Right cardiac atrium (tissue), 5 donors: Measurements from ENCODE around the gene AHRR. TPM values are rescaled to one million over a fixed set of nuclear protein-coding genes. Genes with fewer than 3 reads are reported as not detected.
"Not testable (repeated sequence)": the region's sequence is repeated elsewhere in the genome, so short reads cannot be mapped to it uniquely, and the experiment has no call there.

Source experiments
- ATAC-seq, 2 donors: fragments of 200-7000 bp; cut with Tn5 transposase; one replicate each; pipeline versions ENCODE4 v1.8.0 to v1.9.1; 2020; ENCODE audit warnings: moderate library complexity in 2 of 2, mild to moderate bottlenecking in 1 of 2
- DNase-seq, 3 donors: peaks; one replicate each; pipeline ENCODE4 v3.0.0-alpha.2; 2020
- H3K27ac ChIP-seq: one replicate; pipeline ENCODE4 v1.5.1; 2013; ENCODE audit warnings: mild to moderate bottlenecking, low read length, control low read depth, moderate library complexity
- H3K27me3 ChIP-seq: one replicate; pipeline ENCODE4 v1.6.1; 2013; ENCODE audit not compliant: control insufficient read depth, insufficient read depth
- H3K4me1 ChIP-seq: one replicate; pipeline ENCODE4 v1.6.1; 2013; ENCODE audit warnings: low read length; ENCODE audit not compliant: control insufficient read depth, insufficient read depth
- H3K4me3 ChIP-seq: one replicate; pipeline ENCODE4 v1.5.1; 2013; ENCODE audit warnings: low read length, control low read depth
- H3K9me3 ChIP-seq: one replicate; pipeline ENCODE4 v1.6.1; 2013; ENCODE audit warnings: low read length; ENCODE audit not compliant: control insufficient read depth
- WGBS: extraction: QIAGEN DNeasy Blood & Tissue Kit; methylation state at CpG from one replicate; pipeline ENCODE4 v1.1.7; 2013; 5-methylcytosine and 5-hydroxymethylcytosine counted together
- intact Hi-C, 4 donors: fragments of 100-400 bp; cut with DNase I; formaldehyde crosslinking; loops; one replicate each; pipeline versions ENCODE4 v1.11.0 to v1.14.0; 2022 to 2023
- polyA plus RNA-seq: library from polyadenylated mRNA; stranded (reverse); fragments of 200-250 nt; gene quantifications from one replicate; pipeline ENCODE4 v1.2.3, GENCODE V29; 2013
- total RNA-seq, 4 donors: library from RNA; stranded (reverse); fragmentation: NEBNext Ultra II Directional; extraction: Animal tissue kit (Norgen Biotek cat#: 25700); gene quantifications; one replicate each; pipeline ENCODE4 v1.2.1, GENCODE V29; 2021
- donor health status: healthy with polysubstance abuse.
- donor health status: DM: no; HTN: yes; CAD: no.
- donor health status: DM: no; HTN: no; CAD: no.
- donor health status: DM: no; HTN: yes; CAD: no; lungs with severe emphysema.
- donor health status: DM: yes; HTN: yes; CAD: no.

AHRR gene
- total and polyA plus RNA-seq, 5 donors = 0.17 to 3.7 (median 0.41) TPM

DNA sequence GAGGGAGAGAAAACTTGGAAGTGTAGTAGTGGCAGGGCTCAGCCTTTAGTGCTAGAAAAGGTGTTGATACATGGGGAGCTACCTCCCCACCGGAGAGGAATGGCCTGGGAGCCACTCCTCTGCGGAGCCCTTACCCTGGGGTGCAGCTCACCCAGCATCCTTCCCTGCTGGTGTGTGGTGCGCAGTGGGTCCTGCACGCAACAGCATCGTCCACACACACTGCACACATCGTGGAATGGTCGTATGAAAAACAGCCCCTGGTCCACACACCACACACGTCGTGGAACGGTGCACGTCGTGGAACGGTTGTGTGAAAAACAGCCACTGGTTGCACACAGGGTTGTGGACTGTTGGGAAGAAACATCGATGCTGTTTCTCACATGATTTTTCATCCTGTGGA lies 16.1 kb upstream of the AHRR start:
- DNase-seq (no peak), ATAC-seq (no peak)
- 94% methylated on average over 14 of the region's 14 CpGs for WGBS
- intact Hi-C loops = no loop called here
- H3K27me3 ChIP-seq = no peaks in the 10 kb centered on the region
- H3K4me1 ChIP-seq = no peaks in the 10 kb centered on the region
- no peaks in the 10 kb centered on the region for H3K9me3 ChIP-seq
- no peak overlapping the region for H3K27ac ChIP-seq
- H3K4me3 ChIP-seq = no peak overlapping the region

DNA sequence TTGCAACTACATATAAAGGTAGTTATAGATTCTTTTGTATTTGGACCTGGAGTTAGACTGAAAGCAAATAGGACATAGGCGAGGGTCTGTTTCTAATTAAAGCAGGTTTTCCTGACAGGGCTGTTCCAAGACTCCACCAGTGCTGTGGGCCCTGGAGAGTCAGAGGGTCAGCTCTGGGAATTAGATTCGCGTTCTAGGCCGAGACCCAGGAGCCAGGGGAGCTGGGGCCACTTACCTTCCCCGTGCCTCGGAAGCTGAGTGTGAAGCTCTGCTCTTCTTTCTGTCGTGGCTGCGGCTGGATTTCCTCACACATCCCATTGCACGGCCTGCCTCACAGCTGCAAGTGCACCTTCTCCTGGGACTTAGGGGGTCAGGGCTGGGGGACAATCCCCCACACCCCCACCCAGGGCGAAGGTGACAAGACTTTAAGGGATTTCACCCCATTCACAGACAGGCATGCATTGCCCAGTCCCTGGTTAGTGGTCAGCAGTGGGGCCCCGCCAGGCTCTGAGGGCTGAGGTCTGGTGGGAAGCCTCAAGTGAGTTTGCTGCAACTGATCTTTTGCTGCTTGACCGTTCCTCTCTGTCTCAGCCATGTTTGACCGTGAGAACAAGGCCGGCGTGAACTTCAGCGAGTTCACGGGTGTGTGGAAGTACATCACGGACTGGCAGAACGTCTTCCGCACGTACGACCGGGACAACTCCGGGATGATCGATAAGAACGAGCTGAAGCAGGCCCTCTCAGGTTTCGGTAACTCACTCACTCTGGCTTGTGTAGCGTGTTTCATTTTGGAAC lies 15.3 kb upstream of the AHRR start:
- ATAC-seq (no peak), DNase-seq (no peak)
- H3K27ac ChIP-seq = no peak overlapping the region
- H3K4me1 ChIP-seq = no peaks in the 10 kb centered on the region
- no peak overlapping the region for H3K4me3 ChIP-seq
- 94% methylated on average over 28 of the region's 28 CpGs for WGBS
- no peaks in the 10 kb centered on the region for H3K27me3 ChIP-seq
- intact Hi-C loops = no loop called here
- H3K9me3 ChIP-seq = no peaks in the 10 kb centered on the region

DNA sequence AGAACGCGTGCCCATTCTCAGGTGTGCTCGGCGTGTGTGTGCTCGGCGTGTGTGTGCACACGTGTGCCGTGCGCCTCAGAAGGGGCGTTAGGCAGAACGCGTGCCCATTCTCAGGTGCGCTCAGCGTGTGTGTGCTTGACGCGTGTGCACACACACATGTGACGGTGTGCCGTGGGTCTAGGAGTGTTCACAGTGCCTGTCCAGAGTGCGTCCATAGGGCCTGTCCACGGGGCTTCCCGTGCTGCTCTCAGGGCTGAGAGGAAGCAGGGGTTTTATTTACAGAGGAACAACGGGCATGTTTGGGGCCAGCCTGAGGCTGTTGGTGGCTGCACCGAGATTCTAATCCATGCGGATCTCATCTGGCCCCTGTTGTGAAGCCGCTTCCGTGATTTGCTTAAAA lies 14.2 kb upstream of the AHRR start:
- Histone ChIP-seq H3K4me1 (no peaks in the 10 kb centered on the region), H3K27ac (no peak overlapping the region), H3K27me3 (no peaks in the 10 kb centered on the region), H3K4me3 (no peak overlapping the region), H3K9me3 (no peaks in the 10 kb centered on the region)
- DNase-seq (no peak), ATAC-seq (no peak)
- 95% methylated on average over 26 of the region's 26 CpGs for WGBS
- intact Hi-C loops = no loop called here

DNA sequence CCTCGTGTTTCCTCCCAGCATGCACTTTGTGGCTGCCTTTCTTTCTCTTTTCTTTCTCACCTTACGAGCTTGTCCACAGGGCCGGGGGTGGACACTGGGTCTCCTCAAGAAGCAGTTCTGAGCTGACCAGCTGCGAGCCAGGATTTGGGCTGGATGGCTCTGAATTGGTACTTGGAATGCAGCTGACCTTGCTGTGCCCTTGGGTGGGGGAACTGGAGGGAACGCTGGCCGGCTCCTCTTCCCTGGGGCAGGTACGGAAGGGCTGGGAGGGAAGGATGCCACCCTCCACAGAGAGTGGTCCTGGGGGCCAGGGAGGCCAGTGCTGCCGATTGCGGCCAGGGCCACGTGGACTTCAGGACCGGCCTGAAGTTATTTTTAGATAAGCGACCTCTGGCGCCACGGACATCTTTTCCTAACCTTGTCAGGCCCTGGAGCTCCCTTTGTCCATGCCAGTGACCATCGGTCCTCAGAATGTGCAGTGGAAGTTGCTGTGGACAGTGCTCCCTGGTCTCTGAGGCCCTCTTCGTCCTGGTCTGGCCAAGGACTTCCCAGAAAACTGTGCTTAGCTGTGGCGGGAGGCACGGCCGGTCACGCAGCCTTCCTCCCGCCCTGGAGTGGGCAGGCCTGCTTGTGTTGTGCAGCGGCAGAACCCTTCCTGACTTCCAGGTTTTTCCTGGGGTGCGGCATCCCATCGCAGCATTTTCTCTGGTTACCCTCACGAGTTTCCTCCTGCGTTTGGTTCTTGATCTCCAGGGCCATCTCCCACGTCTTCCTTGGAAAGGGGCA lies 13.5 kb upstream of the AHRR start:
- Histone ChIP-seq H3K9me3 (no peaks in the 10 kb centered on the region), H3K27me3 (no peaks in the 10 kb centered on the region), H3K27ac (no peak overlapping the region), H3K4me1 (no peaks in the 10 kb centered on the region), H3K4me3 (no peak overlapping the region)
- 74% methylated on average over 27 of the region's 27 CpGs for WGBS
- DNase-seq (peak in 1 of 3 donors; percentile 43), ATAC-seq (peak in 1 of 2 donors; percentile 13)
- intact Hi-C loops = no loop called here

DNA sequence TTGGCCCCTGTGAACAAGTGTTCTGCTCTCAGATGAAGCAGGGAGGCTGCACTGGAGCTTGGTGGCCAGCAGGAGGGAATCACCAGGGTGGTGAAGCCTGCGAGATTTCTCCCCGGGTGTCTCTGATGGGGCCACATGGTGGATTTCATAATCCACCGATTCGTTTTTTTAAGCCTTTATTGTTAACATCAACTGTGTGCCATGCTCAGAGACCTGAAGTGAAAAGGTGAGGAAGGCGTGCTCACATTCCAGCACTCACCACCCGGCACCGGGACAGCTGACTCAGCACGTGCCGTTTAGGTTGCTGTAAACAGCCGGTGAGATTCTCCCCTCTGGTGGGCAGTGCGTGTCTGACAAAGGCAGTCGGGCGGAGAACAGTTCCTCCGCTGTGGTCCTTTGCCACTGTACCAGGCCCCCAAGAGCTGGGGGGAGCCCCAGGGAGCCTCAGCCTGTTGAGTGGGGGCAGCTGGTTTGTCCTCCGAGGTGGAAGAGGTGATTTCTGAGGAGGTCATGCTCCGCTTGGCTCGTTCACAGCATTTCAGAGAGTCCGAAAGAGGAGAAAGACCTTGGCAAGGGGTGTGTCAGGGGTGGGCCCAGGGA lies 12.7 kb upstream of the AHRR start:
- H3K9me3 ChIP-seq = no peaks in the 10 kb centered on the region
- 67% methylated on average over 18 of the region's 18 CpGs for WGBS
- no peaks in the 10 kb centered on the region for H3K27me3 ChIP-seq
- no peak overlapping the region for H3K4me3 ChIP-seq
- DNase-seq (no peak), ATAC-seq (peak in 1 of 2 donors; percentile 24)
- no peak overlapping the region for H3K27ac ChIP-seq
- intact Hi-C loops = no loop called here
- no peaks in the 10 kb centered on the region for H3K4me1 ChIP-seq

DNA sequence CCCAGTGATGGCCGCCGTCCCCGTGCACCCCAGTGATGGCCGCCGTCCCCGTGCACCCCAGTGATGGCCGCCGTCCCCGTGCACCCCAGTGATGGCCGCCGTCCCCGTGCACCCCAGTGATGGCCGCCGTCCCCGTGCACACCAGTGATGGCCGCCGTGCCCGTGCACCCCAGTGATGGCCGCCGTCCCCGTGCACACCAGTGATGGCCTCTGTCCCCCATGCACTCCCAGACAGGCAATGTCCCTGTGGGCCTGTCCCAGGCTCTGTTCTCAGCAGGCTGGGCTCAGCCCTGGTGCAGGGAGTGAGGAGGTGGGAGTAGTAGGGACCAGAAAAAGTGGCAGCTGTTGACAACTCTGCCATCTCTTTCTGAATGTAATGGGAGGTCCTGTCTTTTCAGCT lies 11.7 kb upstream of the AHRR start:
- DNase-seq = not testable (repeated sequence)

GRCh38 chr5:310516-310915 lies 11.0 kb upstream of the AHRR start:
- Histone ChIP-seq H3K9me3 (no peaks in the 10 kb centered on the region), H3K4me1 (no peaks in the 10 kb centered on the region), H3K4me3 (no peak overlapping the region), H3K27me3 (no peaks in the 10 kb centered on the region), H3K27ac (no peak overlapping the region)
- ATAC-seq (no peak), DNase-seq (no peak)
- 91% methylated on average over 9 of the region's 9 CpGs for WGBS
- intact Hi-C loops = no loop called here

More for the DNA sequence above, 11.7 kb upstream of the AHRR start:
- H3K27me3 ChIP-seq, ATAC-seq, H3K4me3 ChIP-seq, H3K27ac ChIP-seq, H3K4me1 ChIP-seq, intact Hi-C loops, H3K9me3 ChIP-seq: not testable (repeated sequence)
- WGBS = 97% methylated on average over 15 of the region's 21 CpGs

- Histone ChIP-seq H3K9me3 (no peaks in the 10 kb centered on the region), H3K4me1 (no peaks in the 10 kb centered on the region), H3K27ac (no peak overlapping the region), H3K4me3 (no peak overlapping the region), H3K27me3 (no peaks in the 10 kb centered on the region)
- DNase-seq (no peak), ATAC-seq (peak in 1 of 2 donors; percentile 7)
- WGBS = 82% methylated on average over 16 of the region's 16 CpGs
- intact Hi-C loops = no loop called here
These were observed 10.5 kb upstream of the AHRR start for GRCh38 chr5:310941-311434.

- H3K9me3 ChIP-seq = no peaks in the 10 kb centered on the region
- H3K27ac ChIP-seq = no peak overlapping the region
- intact Hi-C loops = no loop called here
- WGBS = 91% methylated on average over 8 of the region's 8 CpGs
- no peak overlapping the region for H3K4me3 ChIP-seq
- ATAC-seq (no peak), DNase-seq (no peak)
- no peaks in the 10 kb centered on the region for H3K27me3 ChIP-seq
- no peaks in the 10 kb centered on the region for H3K4me1 ChIP-seq
These were observed 9.6 kb upstream of the AHRR start for GRCh38 chr5:311963-312362.

- intact Hi-C loops = no loop called here
- ATAC-seq (peak; percentile 47 to 68), DNase-seq (peak in 2 of 3 donors; percentile 55 to 84)
- no peak overlapping the region for H3K4me3 ChIP-seq
- 63% methylated on average over 12 of the region's 12 CpGs for WGBS
- H3K9me3 ChIP-seq = no peaks in the 10 kb centered on the region
- no peaks in the 10 kb centered on the region for H3K4me1 ChIP-seq
- H3K27me3 ChIP-seq = no peaks in the 10 kb centered on the region
- H3K27ac ChIP-seq = no peak overlapping the region
These were observed 8.7 kb upstream of the AHRR start for GRCh38 chr5:312845-313244.

- Histone ChIP-seq H3K4me3 (no peak overlapping the region), H3K27ac (no peak overlapping the region), H3K9me3 (no peaks in the 10 kb centered on the region), H3K4me1 (no peaks in the 10 kb centered on the region), H3K27me3 (no peaks in the 10 kb centered on the region)
- WGBS = 90% methylated on average over 7 of the region's 7 CpGs
- DNase-seq = no peak
- intact Hi-C loops = no loop called here
- ATAC-seq = no peak
These were observed 8.2 kb upstream of the AHRR start for GRCh38 chr5:313265-313664.
